Measurements from ENCODE around the gene ACBD4. TPM values are rescaled to one million over a fixed set of nuclear protein-coding genes. Genes with fewer than 3 reads are reported as not detected.
A peak's percentile ranks its signal among the peaks of the same experiment; 100 is the strongest.

ACBD4 gene
- total and polyA plus RNA-seq, 4 donors: 7.8 to 15.7 (median 12.7) TPM

GRCh38 chr17:45155483-45155882, 20.0 kb downstream of the ACBD4 start:
- no peaks in the 10 kb centered on the region for H3K9me3 ChIP-seq (ENCODE audit: control insufficient read depth in 4 of 4, insufficient read depth in 3 of 4, low read length in 3 of 4)

DNA sequence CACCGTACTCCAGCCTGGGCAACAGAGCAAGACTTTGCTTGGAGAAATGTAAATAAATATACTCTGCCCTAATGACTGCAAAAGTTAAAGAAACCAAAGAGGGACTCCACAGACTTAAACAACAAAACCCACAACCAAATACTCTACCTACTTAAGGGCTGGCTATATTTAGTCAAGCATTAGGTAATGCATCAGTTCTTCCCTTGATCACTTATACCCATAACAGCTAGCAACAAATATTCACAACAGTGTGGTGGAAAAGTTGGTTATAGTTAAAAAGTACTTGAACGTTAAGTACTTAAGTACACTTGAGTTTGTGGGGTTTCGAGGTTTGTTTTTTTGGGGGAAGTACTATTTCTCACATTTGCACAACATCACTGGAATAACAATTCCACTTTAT, 20.8 kb downstream of the ACBD4 start:
- Histone ChIP-seq H3K4me1 (ENCODE audit: control insufficient read depth in 5 of 5, insufficient read depth in 5 of 5, low read length in 5 of 5) (peaks cover 6 to 37% (median 22%) of the 10 kb centered on the region in 5 donors), H3K9me3 (ENCODE audit: control insufficient read depth in 4 of 4, insufficient read depth in 3 of 4, low read length in 3 of 4) (no peaks in the 10 kb centered on the region), H3K9ac (ENCODE audit: insufficient read depth in 1 of 2, low read length in 2 of 2) (no peak overlapping the region), H3K27me3 (ENCODE audit: control insufficient read depth in 3 of 3, insufficient read depth in 3 of 3, low read length in 2 of 3) (no peaks in the 10 kb centered on the region), H3K4me3 (no peak overlapping the region), H3K27ac (ENCODE audit: low read depth in 1 of 2, low read length in 1 of 2) (no peak overlapping the region), H3K36me3 (ENCODE audit: control insufficient read depth in 4 of 4, insufficient read depth in 4 of 4, low read length in 4 of 4) (peaks cover 0 to 9% (median 3%) of the 10 kb centered on the region in 4 donors)
- WGBS, 2 donors: 61 to 66% methylated on average over 3 of the region's 3 CpGs
- no peak for DNase-seq
- TF ChIP-seq, protein P1, sequence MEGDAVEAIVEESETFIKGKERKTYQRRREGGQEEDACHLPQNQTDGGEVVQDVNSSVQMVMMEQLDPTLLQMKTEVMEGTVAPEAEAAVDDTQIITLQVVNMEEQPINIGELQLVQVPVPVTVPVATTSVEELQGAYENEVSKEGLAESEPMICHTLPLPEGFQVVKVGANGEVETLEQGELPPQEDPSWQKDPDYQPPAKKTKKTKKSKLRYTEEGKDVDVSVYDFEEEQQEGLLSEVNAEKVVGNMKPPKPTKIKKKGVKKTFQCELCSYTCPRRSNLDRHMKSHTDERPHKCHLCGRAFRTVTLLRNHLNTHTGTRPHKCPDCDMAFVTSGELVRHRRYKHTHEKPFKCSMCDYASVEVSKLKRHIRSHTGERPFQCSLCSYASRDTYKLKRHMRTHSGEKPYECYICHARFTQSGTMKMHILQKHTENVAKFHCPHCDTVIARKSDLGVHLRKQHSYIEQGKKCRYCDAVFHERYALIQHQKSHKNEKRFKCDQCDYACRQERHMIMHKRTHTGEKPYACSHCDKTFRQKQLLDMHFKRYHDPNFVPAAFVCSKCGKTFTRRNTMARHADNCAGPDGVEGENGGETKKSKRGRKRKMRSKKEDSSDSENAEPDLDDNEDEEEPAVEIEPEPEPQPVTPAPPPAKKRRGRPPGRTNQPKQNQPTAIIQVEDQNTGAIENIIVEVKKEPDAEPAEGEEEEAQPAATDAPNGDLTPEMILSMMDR (IDR thresholded peaks at IDR 0.05; ENCODE audit: control extremely low read depth, extremely low read depth): no peak
- no peak for ATAC-seq (ENCODE audit: insufficient read depth, low FRiP score)

More at GRCh38 chr17:45155483-45155882, 20.0 kb downstream of the ACBD4 start:
- H3K4me1 ChIP-seq (ENCODE audit: control insufficient read depth in 5 of 5, insufficient read depth in 5 of 5, low read length in 5 of 5): peaks cover 6 to 45% (median 24%) of the 10 kb centered on the region in 5 donors
- peak overlapping the region in 1 of 2 donors; percentile 42 for H3K9ac ChIP-seq (ENCODE audit: insufficient read depth in 1 of 2, low read length in 2 of 2)
- peak overlapping the region in 1 of 2 donors; percentile 40 for H3K27ac ChIP-seq (ENCODE audit: low read depth in 1 of 2, low read length in 1 of 2)
- 77 to 83% methylated on average over 2 of the region's 2 CpGs for WGBS, 2 donors
- ATAC-seq (ENCODE audit: insufficient read depth, low FRiP score) (no peak), DNase-seq (peak in 2 of 3 donors; percentile 59 to 75)
- H3K4me3 ChIP-seq: no peak overlapping the region
- peaks cover 0 to 5% (median under 1%) of the 10 kb centered on the region in 4 donors for H3K36me3 ChIP-seq (ENCODE audit: control insufficient read depth in 4 of 4, insufficient read depth in 4 of 4, low read length in 4 of 4)
- H3K27me3 ChIP-seq (ENCODE audit: control insufficient read depth in 3 of 3, insufficient read depth in 3 of 3, low read length in 2 of 3): no peaks in the 10 kb centered on the region
- TF ChIP-seq, protein P1 (IDR thresholded peaks at IDR 0.05; ENCODE audit: control extremely low read depth, extremely low read depth): no peak

- Histone ChIP-seq H3K4me3 (peak overlapping the region; percentile 90), H3K27ac (ENCODE audit: low read depth in 1 of 2, low read length in 1 of 2) (peak overlapping the region; percentile 98 to 100), H3K9ac (ENCODE audit: insufficient read depth in 1 of 2, low read length in 2 of 2) (peak overlapping the region; percentile 97 to 98), H3K27me3 (ENCODE audit: control insufficient read depth in 3 of 3, insufficient read depth in 3 of 3, low read length in 2 of 3) (no peaks in the 10 kb centered on the region), H3K4me1 (ENCODE audit: control insufficient read depth in 5 of 5, insufficient read depth in 5 of 5, low read length in 5 of 5) (peaks cover 0 to 38% (median 19%) of the 10 kb centered on the region in 5 donors), H3K36me3 (ENCODE audit: control insufficient read depth in 4 of 4, insufficient read depth in 4 of 4, low read length in 4 of 4) (peaks cover 0 to 9% (median 3%) of the 10 kb centered on the region in 4 donors), H3K9me3 (ENCODE audit: control insufficient read depth in 4 of 4, insufficient read depth in 3 of 4, low read length in 3 of 4) (no peaks in the 10 kb centered on the region)
- TF ChIP-seq, protein P1 (IDR thresholded peaks at IDR 0.05; ENCODE audit: control extremely low read depth, extremely low read depth): no peak
- ATAC-seq (ENCODE audit: insufficient read depth, low FRiP score) (peak; percentile 27), DNase-seq (peak; percentile 85 to 87 (median 85))
- WGBS, 2 donors: 0 to 1% methylated on average over 38 to 48 of the region's 48 CpGs
These were observed 25.2 kb downstream of the ACBD4 start for GRCh38 chr17:45160447-45161287.

All from lung (tissue), 12 donors.